Suprapubic skin (tissue), 4 donors: ENCODE results near the gene PRSS27.

Experiments
- EP300 ChIP-seq: sonication (generic); formaldehyde crosslinking; IDR thresholded peaks from one replicate; pipeline ENCODE4 v1.6.1; 2017; ENCODE audit warnings: antibody characterized with exemption
- POLR2AphosphoS5 ChIP-seq, 3 donors: sonication (generic); formaldehyde crosslinking; IDR thresholded peaks; one replicate each; pipeline ENCODE4 v1.6.1; 2017; ENCODE audit warnings: antibody characterized with exemption in 3 of 3
- TF ChIP-seq, protein P1 (sequence below), 2 donors: fragments of 200-600 bp in 1 of 2; fragments of 450-650 bp in 1 of 2; sonication (generic) in 1 of 2; IDR thresholded peaks; one replicate each; pipeline ENCODE4 v1.5.1; 2016 to 2019; ENCODE audit warnings: antibody characterized with exemption in 2 of 2, mild to moderate bottlenecking in 1 of 2, moderate library complexity in 1 of 2

DNA sequence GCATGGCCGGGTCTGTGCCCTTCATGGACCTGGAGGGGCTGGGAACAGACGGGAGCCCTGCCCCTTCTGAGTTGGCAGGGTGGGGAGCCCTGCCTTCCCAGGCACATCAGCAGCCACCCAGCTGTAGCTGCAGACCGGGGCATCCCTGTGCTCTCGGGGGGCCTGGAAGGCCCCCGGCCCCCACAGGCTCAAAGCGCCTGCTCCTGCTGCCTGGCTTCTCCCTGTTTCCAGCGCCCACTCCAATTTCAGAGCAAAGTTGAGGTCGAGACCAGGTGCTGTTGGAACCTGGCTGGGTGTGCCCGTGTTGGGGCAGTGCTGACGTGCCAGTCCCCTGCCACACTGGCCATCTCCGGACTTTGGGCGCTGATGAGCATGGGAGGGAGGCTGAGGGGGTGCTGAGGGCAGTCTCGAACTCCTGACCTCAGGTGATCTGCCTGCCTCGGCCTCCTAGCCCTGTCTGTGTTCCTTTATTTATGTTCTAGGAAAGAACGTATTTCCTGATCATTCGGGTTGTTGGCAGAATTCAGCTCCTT lies 4.9 kb upstream of the PRSS27 start:
- TF ChIP-seq, protein P1, sequence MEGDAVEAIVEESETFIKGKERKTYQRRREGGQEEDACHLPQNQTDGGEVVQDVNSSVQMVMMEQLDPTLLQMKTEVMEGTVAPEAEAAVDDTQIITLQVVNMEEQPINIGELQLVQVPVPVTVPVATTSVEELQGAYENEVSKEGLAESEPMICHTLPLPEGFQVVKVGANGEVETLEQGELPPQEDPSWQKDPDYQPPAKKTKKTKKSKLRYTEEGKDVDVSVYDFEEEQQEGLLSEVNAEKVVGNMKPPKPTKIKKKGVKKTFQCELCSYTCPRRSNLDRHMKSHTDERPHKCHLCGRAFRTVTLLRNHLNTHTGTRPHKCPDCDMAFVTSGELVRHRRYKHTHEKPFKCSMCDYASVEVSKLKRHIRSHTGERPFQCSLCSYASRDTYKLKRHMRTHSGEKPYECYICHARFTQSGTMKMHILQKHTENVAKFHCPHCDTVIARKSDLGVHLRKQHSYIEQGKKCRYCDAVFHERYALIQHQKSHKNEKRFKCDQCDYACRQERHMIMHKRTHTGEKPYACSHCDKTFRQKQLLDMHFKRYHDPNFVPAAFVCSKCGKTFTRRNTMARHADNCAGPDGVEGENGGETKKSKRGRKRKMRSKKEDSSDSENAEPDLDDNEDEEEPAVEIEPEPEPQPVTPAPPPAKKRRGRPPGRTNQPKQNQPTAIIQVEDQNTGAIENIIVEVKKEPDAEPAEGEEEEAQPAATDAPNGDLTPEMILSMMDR (IDR thresholded peaks at IDR 0.05) = no peak
- TF ChIP-seq POLR2AphosphoS5 (IDR thresholded peaks at IDR 0.05) (no peak), EP300 (no peak)
